BJ (cell line): ENCODE data around the gene CNIH3. TPM values are rescaled to one million over a fixed set of nuclear protein-coding genes. Genes with fewer than 3 reads are reported as not detected.

ENCODE experiments used
- CTCF ChIA-PET: fragments of 350-600 bp; formaldehyde crosslinking; extraction: SDS; loops from one replicate; lab custom pipeline; 2021; ENCODE audit warnings: antibody characterized with exemption, inconsistent platforms; lab: Yijun Ruan, JAX
- POLR2A ChIA-PET: fragments of 300-600 bp; sonication (Branson Sonifier 250); formaldehyde crosslinking; extraction: SDS; loops from one replicate; lab custom pipeline; 2021; ENCODE audit warnings: antibody characterized with exemption; lab: Charles Lee
- DNase-seq: peaks from one replicate; pipeline ENCODE4 v3.0.0-alpha.2; 2011; ENCODE audit warnings: low read depth
- H3K27me3 ChIP-seq: 2 replicates; pipeline ENCODE4 v1.6.0; 2011; ENCODE audit warnings: low read length; ENCODE audit not compliant: control insufficient read depth, insufficient read depth
- H3K36me3 ChIP-seq: 2 replicates; pipeline ENCODE4 v1.5.1; 2011; ENCODE audit warnings: low read length; ENCODE audit not compliant: control insufficient read depth, insufficient read depth
- H3K4me3 ChIP-seq: 2 replicates; pipeline ENCODE4 v1.5.1; 2011; ENCODE audit warnings: low read depth, mild to moderate bottlenecking, control low read depth, low read length
- CTCF ChIP-seq: IDR thresholded peaks from 2 replicates; pipeline ENCODE4 v1.5.1; 2011; ENCODE audit warnings: low read depth, mild to moderate bottlenecking, control low read depth, inconsistent platforms, low read length, moderate library complexity; ENCODE audit not compliant: insufficient read depth
- polyA plus RNA-seq: library from polyadenylated mRNA; depleted of rRNA; stranded (reverse); fragments of >200 nt; gene quantifications from 2 replicates; pipeline ENCODE4 v1.2.3, GENCODE V29; 2011

The CNIH3 gene
- polyA plus RNA-seq, 1 experiment: 2.9 TPM

- CTCF ChIA-PET: interaction anchor here (0.6 to 2.1 kb wide), 5 partner anchors 13 to 215 kb away, joined by 3 to 9 read pairs (median 3); no protein-coding TSS in a partner anchor
Observed at GRCh38 chr1:224727351-224728289, 111.5 kb downstream of the CNIH3 start.

GRCh38 chr1:224730540-224730939 lies 114.4 kb downstream of the CNIH3 start:
- no peak for DNase-seq
- CTCF ChIA-PET: interaction anchor here (0.8 to 1.2 kb wide), 2 partner anchors 12 to 29 kb away, joined by 3 read pairs; no protein-coding TSS in a partner anchor
- POLR2A ChIA-PET: no interaction called here
- TF ChIP-seq CTCF: no peak
- no peak overlapping the region for H3K4me3 ChIP-seq
- no peaks in the 10 kb centered on the region for H3K36me3 ChIP-seq
- H3K27me3 ChIP-seq: no peaks in the 10 kb centered on the region

More at GRCh38 chr1:224727351-224728289, 111.5 kb downstream of the CNIH3 start:
- Histone ChIP-seq H3K36me3 (no peaks in the 10 kb centered on the region), H3K27me3 (no peaks in the 10 kb centered on the region), H3K4me3 (no peak overlapping the region)
- no peak for TF ChIP-seq CTCF
- POLR2A ChIA-PET: no interaction called here
- DNase-seq: no peak

GRCh38 chr1:224730965-224731364 lies 114.8 kb downstream of the CNIH3 start:
- no peak for DNase-seq
- CTCF ChIA-PET: no interaction called here
- TF ChIP-seq CTCF: no peak
- Histone ChIP-seq H3K27me3 (no peaks in the 10 kb centered on the region), H3K4me3 (no peak overlapping the region), H3K36me3 (no peaks in the 10 kb centered on the region)
- POLR2A ChIA-PET: no interaction called here

GRCh38 chr1:224731633-224732032 lies 115.5 kb downstream of the CNIH3 start:
- TF ChIP-seq CTCF: no peak
- no peaks in the 10 kb centered on the region for H3K27me3 ChIP-seq
- no peak for DNase-seq
- ChIA-PET CTCF (interaction anchor here (1.5 kb wide), 1 partner anchor 15 kb away, joined by 3 read pairs; no protein-coding TSS in a partner anchor), POLR2A (no interaction called here)
- no peaks in the 10 kb centered on the region for H3K36me3 ChIP-seq
- H3K4me3 ChIP-seq: no peak overlapping the region

- POLR2A ChIA-PET: no interaction called here
- no peak overlapping the region for H3K4me3 ChIP-seq
- no peaks in the 10 kb centered on the region for H3K27me3 ChIP-seq
- CTCF ChIA-PET: interaction anchor here (1.4 to 1.5 kb wide), 2 partner anchors 14 to 119 kb away, joined by 3 to 6 read pairs; no protein-coding TSS in a partner anchor
- no peak for DNase-seq
- H3K36me3 ChIP-seq: no peaks in the 10 kb centered on the region
- no peak for TF ChIP-seq CTCF
Observed at GRCh38 chr1:224732377-224733026, 116.4 kb downstream of the CNIH3 start.
